Activated CD8-positive, alpha-beta memory T cell treated with anti-CD3 and anti-CD28 coated beads for 4 hours (primary cell): ENCODE measurements around the gene TRMT1.

Source experiments
- DNase-seq, 2 donors: peaks; one replicate each; pipeline ENCODE4 v3.0.0-alpha.2; 2020; ENCODE audit warnings: low read depth in 2 of 2

TRMT1 gene

DNA sequence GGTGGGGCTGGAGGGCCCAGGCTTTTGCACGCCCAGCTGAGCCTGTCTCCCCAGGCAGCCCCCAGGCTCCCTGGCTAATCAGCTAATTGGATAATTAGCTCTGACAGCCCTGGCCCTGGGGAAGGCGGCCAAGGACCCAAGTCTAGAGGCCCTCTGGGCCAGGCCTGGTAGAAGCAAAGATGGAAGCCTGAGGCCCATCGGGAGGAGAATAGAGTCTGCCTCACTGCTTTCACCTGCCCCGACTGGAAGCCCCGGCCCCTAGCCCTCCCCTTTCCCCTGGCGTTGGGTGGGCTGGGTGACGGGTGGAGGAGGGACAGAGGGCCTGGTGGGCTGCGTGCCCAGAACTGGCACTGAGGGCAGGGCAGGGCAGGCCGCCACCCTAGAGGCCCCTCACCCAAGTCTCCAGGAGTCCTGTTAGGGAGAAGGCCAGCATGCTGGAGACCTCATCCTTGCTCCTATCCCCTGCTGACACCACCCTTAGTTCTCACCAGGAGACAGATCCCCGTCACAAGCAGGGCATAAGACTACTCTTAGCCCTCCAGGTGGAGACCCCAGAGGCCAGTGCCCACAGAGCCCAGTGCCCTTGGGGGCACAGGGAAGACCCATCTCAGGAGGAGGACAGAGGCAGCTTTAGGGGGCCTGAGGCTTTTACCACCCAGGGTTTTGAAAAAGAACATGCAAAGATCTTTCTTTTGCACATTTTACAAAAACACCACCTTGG, 25.9 kb downstream of the TRMT1 start:
- DNase-seq = no peak

- DNase-seq = no peak
Observed at GRCh38 chr19:13089857-13090507, 26.6 kb downstream of the TRMT1 start.

GRCh38 chr19:13089139-13089856, 27.2 kb downstream of the TRMT1 start:
- DNase-seq = no peak

GRCh38 chr19:13087795-13088537, 28.6 kb downstream of the TRMT1 start:
- DNase-seq = no peak

- DNase-seq = no peak
Observed at GRCh38 chr19:13087295-13087694, 29.2 kb downstream of the TRMT1 start.

GRCh38 chr19:13086341-13086740, 30.2 kb downstream of the TRMT1 start:
- DNase-seq = no peak

- DNase-seq = no peak
Observed at GRCh38 chr19:13085666-13086065, 30.9 kb downstream of the TRMT1 start.

GRCh38 chr19:13083627-13084026, 32.9 kb downstream of the TRMT1 start:
- DNase-seq = no peak

DNA sequence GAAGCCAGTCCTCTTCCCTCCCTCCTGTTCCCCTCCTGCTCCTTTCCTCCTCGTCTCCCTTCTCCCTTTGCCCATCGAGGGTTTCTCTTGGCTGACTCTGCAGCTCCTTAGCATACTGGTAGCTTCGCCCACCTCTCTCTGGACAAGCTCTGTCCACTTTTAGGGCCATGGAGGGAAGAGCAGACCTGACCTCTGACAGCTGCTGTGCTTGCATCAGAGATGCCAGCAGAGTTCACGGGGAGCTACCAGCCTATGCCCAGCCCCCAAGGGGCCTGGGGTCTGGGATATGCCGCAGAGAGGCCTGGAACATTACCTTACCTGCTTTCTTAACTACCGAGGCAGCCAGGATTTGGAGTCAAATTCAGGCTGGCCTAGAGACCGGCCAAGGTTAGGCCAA, 33.5 kb downstream of the TRMT1 start:
- no peak for DNase-seq

DNA sequence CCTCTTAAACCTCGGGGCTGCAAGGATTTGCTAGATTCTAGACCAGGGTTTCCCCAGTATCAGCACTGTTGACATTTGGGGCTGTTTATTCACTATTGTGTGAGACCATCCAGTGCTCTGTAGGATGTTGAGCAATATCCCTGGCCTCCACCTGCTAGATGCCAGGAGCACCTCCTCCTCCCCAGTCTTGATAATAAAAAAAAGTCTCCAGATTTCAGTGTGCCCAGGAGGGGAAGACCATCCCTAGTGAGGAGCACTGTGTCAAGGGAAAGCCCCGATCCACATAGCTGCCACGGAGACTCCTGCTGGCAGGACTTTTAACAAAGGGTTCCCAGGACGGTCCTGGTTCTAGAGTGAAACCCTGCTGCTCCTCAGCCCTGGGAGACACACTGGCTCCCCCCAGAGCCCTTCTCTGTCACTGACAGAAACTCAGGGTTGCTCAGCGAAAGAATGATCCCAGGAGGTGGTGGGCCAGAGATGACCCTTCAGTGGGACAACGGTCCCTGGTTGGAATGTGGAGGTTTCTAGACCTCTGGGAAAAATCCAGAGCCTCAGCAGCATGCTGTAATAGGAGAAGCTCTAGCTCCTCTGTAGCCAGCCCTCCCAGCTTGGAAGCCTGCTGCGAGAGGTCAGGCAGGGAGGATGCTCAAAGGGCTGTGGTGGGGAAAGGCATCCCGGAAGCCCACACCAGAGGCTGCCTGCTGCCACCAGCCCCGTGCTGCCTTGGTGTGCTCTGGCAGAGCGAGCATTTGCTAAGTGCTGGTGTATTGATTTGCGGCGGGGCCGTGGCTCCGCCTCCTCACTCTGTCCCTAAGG, 34.1 kb downstream of the TRMT1 start:
- no peak for DNase-seq

DNA sequence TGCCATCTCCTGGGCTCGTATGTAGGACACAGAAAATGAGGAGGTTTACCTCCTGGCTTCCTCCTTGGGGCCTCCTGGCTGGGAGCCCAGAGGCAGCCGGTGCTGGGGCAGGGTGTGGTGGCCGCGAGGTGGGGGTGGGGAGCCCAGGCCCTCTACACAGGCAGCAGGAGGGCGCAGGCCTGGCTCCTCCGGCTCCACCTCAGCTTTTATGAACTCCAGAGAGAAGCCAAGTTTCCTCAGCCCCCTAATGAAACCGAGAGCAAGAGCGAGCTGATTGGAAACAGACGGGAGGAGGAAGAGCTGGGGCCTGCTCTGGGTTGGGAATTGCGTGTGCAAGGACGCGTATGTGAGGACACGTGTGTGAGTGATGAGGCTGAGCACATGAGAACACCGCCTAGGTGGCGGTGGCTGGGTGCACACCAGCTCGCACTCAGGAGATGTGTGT, 37.0 kb downstream of the TRMT1 start:
- no peak for DNase-seq

- DNase-seq = no peak
Observed at GRCh38 chr19:13078897-13079541, 37.5 kb downstream of the TRMT1 start.

DNA sequence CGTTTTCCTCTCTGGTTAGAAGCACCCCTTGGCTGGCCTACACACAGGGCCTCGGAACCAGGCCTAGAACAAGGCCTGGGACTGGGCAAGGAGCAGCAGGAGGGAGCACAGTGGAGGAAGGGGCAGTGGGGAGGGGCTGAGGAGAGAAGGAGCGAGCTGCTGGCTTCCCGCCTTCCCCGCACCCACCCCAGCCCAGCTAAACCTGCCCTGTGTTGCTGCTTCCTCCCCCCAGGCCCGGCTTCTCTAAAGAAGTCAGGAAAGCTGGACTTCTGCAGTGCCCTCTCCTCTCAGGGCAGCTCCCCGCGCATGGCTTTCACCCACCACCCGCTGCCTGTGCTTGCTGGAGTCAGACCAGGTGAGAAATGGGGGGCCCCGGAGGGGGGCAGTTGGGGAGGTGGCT, 38.2 kb downstream of the TRMT1 start:
- DNase-seq = no peak

GRCh38 chr19:13077240-13077639, 39.3 kb downstream of the TRMT1 start:
- no peak for DNase-seq

DNA sequence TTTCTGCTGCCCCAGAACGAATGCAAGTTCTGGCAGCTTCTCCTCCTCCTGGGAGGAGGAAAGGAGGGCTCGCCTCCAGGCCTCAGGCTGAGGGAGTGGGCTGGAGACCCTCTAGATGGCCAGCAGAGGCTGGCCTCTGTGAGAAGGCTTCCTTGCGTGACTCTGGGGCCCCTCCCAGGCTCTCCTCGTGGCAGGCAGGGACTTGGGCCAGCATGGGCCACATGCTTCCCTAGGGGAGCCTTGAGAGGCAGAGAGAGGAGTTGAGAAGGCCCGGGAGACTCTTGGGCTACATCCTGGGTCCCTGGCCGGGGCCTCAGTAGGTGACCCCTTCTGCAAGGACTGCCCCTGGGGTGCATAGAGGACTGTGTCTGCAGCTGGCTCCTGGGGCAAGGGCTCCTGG, 39.8 kb downstream of the TRMT1 start:
- no peak for DNase-seq

DNA sequence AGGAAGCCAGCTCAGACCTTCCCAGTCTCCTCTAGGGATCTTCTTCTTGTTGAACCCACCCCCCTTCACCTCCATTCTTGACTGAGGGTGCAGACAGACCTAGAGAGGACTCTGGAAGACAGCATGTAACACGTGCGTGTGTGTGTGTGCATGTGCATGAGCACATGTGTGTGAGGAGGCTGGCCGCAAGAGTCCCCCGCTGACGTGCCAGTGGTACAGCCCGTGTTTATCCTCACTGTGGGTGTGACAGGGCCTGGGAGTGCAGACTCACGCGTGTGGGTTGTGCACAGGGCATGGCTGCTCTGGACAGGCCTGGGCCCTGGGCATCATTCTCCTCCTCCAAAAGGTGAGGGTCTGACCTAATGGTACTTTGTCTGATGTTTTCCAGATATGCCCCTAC, 40.2 kb downstream of the TRMT1 start:
- DNase-seq = no peak

DNA sequence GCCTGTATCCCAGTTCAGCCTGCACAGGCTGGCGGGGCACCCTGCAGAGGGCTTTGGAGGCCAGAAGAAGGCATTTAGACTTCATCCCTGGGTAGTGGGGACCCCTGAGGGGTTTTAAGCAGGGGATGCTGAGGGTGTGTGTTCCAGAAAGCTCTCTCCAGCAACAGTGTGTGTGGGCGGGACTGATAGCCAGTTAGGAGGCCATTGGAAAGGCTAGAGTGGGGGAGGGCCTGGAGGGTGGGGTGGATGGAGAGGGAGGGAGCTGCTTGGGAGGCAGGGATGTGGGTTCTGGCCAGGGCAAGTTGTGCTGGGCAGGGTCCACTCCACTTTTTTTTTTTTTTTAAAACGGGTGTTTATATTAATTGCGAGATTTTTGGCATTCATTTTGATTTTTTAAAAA, 42.2 kb downstream of the TRMT1 start:
- DNase-seq = no peak

DNA sequence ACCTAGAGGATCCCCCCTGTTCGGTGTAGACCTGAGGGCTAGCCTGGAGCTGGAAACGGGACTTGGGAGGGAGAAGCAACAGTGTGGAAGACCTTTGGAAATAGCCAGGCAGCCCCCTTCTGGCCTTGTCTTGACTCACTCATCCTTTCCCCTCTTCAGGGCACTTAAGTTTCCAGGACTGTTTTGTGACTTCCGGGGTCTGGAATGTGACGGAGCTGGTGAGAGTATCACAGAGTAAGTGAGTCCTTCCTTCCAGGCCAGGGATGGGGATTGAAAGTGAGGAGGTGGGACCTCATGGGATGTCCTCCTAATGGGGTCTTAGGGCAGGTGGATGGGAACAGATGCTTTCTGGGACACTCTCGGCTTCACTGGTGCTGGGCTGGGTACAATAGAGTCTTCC, 43.3 kb downstream of the TRMT1 start:
- DNase-seq = no peak

- DNase-seq = no peak
Observed at GRCh38 chr19:13072188-13072908, 44.2 kb downstream of the TRMT1 start.
